HepG2 (cell line): ENCODE data around the gene SIRPB2. TPM values are rescaled to one million over a fixed set of nuclear protein-coding genes. Genes with fewer than 3 reads are reported as not detected.

Source experiments
- HNRNPL ChIP-seq: fragments of 200-400 bp; formaldehyde crosslinking; IDR thresholded peaks from 2 replicates; pipeline ENCODE4 v1.6.1; 2017; ENCODE audit warnings: mild to moderate bottlenecking, low read depth, low read length
- KDM3A ChIP-seq: IDR thresholded peaks from 2 replicates; pipeline ENCODE4 v1.6.1; 2018; ENCODE audit warnings: low read depth, missing compliant biosample characterization
- NFKB2 ChIP-seq: sonication (generic); formaldehyde crosslinking; IDR thresholded peaks from 2 replicates; pipeline ENCODE4 v1.4.0; 2020; ENCODE audit warnings: missing genetic modification reagents, borderline replicate concordance
- PCBP1 ChIP-seq: fragments of 200-400 bp; formaldehyde crosslinking; IDR thresholded peaks from 2 replicates; pipeline ENCODE4 v1.6.1; 2017; ENCODE audit warnings: mild to moderate bottlenecking, low read depth, low read length, borderline replicate concordance
- RFX1 ChIP-seq: fragments of 450-650 bp; IDR thresholded peaks from 2 replicates; pipeline ENCODE4 v1.6.1; 2017
- ZNF205 ChIP-seq: IDR thresholded peaks from 2 replicates; pipeline ENCODE4 v1.6.1; 2018; ENCODE audit warnings: missing biosample characterization, missing genetic modification reagents
- ZNF879 ChIP-seq: sonication (generic); formaldehyde crosslinking; IDR thresholded peaks from 2 replicates; pipeline ENCODE4 v1.8.1; 2023; ENCODE audit warnings: missing genetic modification reagents
- polyA plus RNA-seq, 8 experiments: library from polyadenylated mRNA; depleted of rRNA in 3 of 8; stranded (reverse) in 7 of 8; unstranded in 1 of 8; fragments of >200 nt; fragmentation: Illumina TruSeq in 4 of 8; extraction: Trizol in 4 of 8; gene quantifications; 2 replicates each; pipeline versions ENCODE4 v1.2.1 to v1.2.3, GENCODE V29; 2011 to 2016; ENCODE audit warnings: low read depth in 4 of 8, missing spikeins in 1 of 8, mixed read lengths in 1 of 8; ENCODE audit not compliant: insufficient read depth in 1 of 8
- total RNA-seq, 5 experiments: library from RNA; depleted of rRNA; stranded (reverse); fragments of >200 nt; fragmentation: Illumina TruSeq; extraction: Trizol; gene quantifications; 2 replicates each; pipeline ENCODE4 v1.2.3, GENCODE V29; 2016; ENCODE audit warnings: low read depth in 1 of 5
- TF ChIP-seq, protein P1 (sequence below): sonication (generic); formaldehyde crosslinking; IDR thresholded peaks from 2 replicates; pipeline ENCODE4 v1.4.0; 2020; ENCODE audit warnings: low read depth, missing genetic modification reagents
- TF ChIP-seq, protein P2 (sequence below), 2 experiments: fragments of 450-650 bp in 1 of 2; sonication (generic) in 1 of 2; formaldehyde crosslinking in 1 of 2; IDR thresholded peaks; 2 replicates each; pipeline versions ENCODE4 v1.6.1 to v1.8.0; 2016 to 2022; ENCODE audit warnings: antibody characterized with exemption in 1 of 2, mild to moderate bottlenecking in 1 of 2, missing genetic modification reagents in 1 of 2
- TF ChIP-seq, protein P3 (sequence below): sonication (generic); formaldehyde crosslinking; conservative IDR thresholded peaks from 2 replicates; pipeline ENCODE4 v1.8.1; 2023; ENCODE audit warnings: missing genetic modification reagents

The SIRPB2 gene
- total and polyA plus RNA-seq, 2 of the 13 experiments (the other 11 are each of a cell fraction or from before 2014, with no cell fraction given) = not detected

DNA sequence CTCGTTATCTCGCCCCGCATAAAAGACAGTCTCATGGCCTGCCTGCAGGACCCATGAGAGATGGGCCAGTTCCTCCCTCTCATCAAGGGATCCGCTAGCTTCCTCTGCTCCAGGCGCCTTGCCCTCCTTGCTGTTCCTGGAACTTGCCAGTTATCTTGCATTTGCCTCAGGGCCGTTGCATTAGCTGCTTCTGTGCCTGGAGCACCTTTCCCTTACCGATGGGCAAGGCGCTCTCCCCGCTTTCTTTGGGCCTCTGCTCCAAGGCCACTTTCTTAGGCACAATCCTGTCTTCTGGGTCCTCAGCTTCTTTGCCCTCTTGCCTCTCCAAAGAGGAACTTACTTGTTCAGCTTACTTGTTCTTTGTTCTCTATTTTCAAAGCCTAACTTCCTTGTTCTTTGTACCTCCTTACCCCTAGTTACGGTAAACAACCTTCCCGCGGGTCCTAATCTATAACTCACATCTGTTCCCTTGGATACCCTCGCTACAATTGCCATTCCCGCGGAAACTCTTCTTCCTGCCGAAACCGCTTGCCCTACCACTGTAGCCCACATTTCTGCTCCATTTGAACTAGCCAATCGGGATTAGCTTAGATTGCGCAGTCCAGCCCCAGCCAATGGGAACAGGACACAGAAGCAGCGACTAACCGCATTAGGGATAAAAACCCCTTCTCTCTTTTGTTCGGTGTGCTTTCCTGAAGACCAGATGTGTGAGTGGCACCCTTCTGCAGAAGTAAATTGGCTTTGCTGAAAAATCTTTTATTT is 23.7 kb downstream of the SIRPB2 start (continued):
- TF ChIP-seq ZNF879 (CRISPR knock-in tag) (no peak), ZNF205 (CRISPR knock-in tag) (0 out of 2 replicates have a peak, but pooled peaks have one; percentile 4), KDM3A (CRISPR knock-in tag) (no peak), NFKB2 (no peak), HNRNPL (no peak), PCBP1 (no peak), RFX1 (peak; percentile 87)
- TF ChIP-seq, protein P1, sequence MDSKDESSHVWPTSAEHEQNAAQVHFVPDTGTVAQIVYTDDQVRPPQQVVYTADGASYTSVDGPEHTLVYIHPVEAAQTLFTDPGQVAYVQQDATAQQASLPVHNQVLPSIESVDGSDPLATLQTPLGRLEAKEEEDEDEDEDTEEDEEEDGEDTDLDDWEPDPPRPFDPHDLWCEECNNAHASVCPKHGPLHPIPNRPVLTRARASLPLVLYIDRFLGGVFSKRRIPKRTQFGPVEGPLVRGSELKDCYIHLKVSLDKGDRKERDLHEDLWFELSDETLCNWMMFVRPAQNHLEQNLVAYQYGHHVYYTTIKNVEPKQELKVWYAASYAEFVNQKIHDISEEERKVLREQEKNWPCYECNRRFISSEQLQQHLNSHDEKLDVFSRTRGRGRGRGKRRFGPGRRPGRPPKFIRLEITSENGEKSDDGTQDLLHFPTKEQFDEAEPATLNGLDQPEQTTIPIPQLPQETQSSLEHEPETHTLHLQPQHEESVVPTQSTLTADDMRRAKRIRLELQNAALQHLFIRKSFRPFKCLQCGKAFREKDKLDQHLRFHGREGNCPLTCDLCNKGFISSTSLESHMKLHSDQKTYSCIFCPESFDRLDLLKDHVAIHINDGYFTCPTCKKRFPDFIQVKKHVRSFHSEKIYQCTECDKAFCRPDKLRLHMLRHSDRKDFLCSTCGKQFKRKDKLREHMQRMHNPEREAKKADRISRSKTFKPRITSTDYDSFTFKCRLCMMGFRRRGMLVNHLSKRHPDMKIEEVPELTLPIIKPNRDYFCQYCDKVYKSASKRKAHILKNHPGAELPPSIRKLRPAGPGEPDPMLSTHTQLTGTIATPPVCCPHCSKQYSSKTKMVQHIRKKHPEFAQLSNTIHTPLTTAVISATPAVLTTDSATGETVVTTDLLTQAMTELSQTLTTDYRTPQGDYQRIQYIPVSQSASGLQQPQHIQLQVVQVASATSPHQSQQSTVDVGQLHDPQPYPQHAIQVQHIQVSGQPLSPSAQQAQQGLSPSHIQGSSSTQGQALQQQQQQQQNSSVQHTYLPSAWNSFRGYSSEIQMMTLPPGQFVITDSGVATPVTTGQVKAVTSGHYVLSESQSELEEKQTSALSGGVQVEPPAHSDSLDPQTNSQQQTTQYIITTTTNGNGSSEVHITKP (CRISPR knock-in tag) = peak; percentile 44; the same call in 1 of the 2 replicates
- TF ChIP-seq, protein P2, sequence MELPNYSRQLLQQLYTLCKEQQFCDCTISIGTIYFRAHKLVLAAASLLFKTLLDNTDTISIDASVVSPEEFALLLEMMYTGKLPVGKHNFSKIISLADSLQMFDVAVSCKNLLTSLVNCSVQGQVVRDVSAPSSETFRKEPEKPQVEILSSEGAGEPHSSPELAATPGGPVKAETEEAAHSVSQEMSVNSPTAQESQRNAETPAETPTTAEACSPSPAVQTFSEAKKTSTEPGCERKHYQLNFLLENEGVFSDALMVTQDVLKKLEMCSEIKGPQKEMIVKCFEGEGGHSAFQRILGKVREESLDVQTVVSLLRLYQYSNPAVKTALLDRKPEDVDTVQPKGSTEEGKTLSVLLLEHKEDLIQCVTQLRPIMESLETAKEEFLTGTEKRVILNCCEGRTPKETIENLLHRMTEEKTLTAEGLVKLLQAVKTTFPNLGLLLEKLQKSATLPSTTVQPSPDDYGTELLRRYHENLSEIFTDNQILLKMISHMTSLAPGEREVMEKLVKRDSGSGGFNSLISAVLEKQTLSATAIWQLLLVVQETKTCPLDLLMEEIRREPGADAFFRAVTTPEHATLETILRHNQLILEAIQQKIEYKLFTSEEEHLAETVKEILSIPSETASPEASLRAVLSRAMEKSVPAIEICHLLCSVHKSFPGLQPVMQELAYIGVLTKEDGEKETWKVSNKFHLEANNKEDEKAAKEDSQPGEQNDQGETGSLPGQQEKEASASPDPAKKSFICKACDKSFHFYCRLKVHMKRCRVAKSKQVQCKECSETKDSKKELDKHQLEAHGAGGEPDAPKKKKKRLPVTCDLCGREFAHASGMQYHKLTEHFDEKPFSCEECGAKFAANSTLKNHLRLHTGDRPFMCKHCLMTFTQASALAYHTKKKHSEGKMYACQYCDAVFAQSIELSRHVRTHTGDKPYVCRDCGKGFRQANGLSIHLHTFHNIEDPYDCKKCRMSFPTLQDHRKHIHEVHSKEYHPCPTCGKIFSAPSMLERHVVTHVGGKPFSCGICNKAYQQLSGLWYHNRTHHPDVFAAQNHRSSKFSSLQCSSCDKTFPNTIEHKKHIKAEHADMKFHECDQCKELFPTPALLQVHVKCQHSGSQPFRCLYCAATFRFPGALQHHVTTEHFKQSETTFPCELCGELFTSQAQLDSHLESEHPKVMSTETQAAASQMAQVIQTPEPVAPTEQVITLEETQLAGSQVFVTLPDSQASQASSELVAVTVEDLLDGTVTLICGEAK (IDR thresholded peaks at IDR 0.05) = no peak
- TF ChIP-seq, protein P2 (CRISPR knock-in tag; IDR thresholded peaks at IDR 0.05) = no peak; the same call in 1 of the 2 replicates
- TF ChIP-seq, protein P3, sequence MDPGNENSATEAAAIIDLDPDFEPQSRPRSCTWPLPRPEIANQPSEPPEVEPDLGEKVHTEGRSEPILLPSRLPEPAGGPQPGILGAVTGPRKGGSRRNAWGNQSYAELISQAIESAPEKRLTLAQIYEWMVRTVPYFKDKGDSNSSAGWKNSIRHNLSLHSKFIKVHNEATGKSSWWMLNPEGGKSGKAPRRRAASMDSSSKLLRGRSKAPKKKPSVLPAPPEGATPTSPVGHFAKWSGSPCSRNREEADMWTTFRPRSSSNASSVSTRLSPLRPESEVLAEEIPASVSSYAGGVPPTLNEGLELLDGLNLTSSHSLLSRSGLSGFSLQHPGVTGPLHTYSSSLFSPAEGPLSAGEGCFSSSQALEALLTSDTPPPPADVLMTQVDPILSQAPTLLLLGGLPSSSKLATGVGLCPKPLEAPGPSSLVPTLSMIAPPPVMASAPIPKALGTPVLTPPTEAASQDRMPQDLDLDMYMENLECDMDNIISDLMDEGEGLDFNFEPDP = 0 out of 2 replicates have a peak, but pooled peaks have one; percentile 77
